ENCODE data around the gene CNTNAP2. TPM values are rescaled to one million over a fixed set of nuclear protein-coding genes. Genes with fewer than 3 reads are reported as not detected.

CNTNAP2 gene
- total and polyA plus RNA-seq, 7 experiments from 2014 or later = 0.02 to 0.48 (median 0.24) TPM; not detected in 2

DNA sequence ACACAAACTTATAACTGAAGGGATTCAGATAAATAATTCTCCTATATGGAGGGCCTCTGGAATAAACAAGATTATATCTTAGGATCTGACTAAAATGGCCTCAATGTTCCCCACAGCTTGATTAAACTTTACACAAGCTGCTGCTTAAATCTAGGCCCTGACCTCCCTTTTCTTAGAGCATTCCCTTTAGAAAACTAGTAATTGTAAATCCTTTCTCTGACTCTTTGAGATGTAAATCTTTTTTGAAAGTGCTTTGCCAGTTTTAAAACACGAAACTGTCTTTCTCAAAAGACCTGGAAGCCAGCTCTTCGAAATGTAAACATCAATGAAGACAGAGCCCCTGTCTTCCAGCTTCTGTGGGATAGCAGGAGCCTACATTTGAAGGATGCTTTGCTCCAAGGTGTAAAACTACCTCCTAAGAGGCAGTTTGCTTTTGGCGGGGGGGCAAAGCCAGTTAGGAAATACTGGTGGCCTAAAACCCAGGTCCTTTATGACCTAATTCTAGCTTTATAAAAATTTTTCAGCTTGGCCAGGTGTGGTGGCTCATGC is 758.7 kb downstream of the CNTNAP2 start:
- peaks cover 0 to 21% (median 5%) of the 10 kb centered on the region in 11 donors for H3K9me3 Mint-ChIP-seq
- H3K4me1 Mint-ChIP-seq = no peaks in the 10 kb centered on the region
- Histone ChIP-seq H3K36me3 (ENCODE audit: control insufficient read depth in 2 of 3, insufficient read depth in 3 of 3, low read length in 3 of 3) (no peaks in the 10 kb centered on the region), H3K27me3 (ENCODE audit: control insufficient read depth in 2 of 2, insufficient read depth in 2 of 2, low read length in 2 of 2) (no peaks in the 10 kb centered on the region), H3K27ac (ENCODE audit: low read depth, low read length) (no peak overlapping the region), H3K9me3 (ENCODE audit: control insufficient read depth in 2 of 3, low read length in 3 of 3) (no peaks in the 10 kb centered on the region), H3K4me1 (ENCODE audit: control insufficient read depth in 2 of 2, insufficient read depth in 2 of 2, low read length in 2 of 2) (no peaks in the 10 kb centered on the region), H3K4me3 (ENCODE audit: low read length) (no peak overlapping the region)
- no peak overlapping the region for H3K27ac Mint-ChIP-seq
- H3K4me3 Mint-ChIP-seq = no peak overlapping the region
- intact Hi-C loops (cut with micrococcal nuclease) = no loop called here
- ATAC-seq (no peak), DNase-seq (no peak)
- no peaks in the 10 kb centered on the region for H3K27me3 Mint-ChIP-seq
- ChIA-PET CTCF (no interaction called here), POLR2A (no interaction called here)
- no peaks in the 10 kb centered on the region for H3K36me3 Mint-ChIP-seq

DNA sequence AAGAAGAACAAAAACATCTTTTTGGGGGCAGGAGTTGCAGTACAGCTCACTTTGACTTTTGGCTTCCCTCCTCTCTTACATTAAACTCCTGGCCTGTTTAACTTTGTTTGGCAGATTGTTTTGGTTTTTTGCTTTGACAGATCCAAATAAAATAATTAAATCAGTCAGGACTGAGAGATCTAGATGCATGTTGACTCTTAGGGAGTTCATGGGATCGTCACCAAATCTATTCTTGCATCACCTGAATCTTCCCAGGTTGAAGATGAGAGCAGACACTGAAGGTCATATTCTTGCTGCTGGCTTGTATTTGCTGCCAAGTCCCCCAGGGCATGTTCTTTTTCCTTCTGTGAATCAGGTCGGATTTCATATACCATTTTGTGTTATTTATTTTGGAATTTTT is 759.4 kb downstream of the CNTNAP2 start:
- H3K9me3 Mint-ChIP-seq = peaks cover 0 to 20% (median 5%) of the 10 kb centered on the region in 11 donors
- Histone ChIP-seq H3K4me3 (ENCODE audit: low read length) (no peak overlapping the region), H3K27ac (ENCODE audit: low read depth, low read length) (no peak overlapping the region), H3K36me3 (ENCODE audit: control insufficient read depth in 2 of 3, insufficient read depth in 3 of 3, low read length in 3 of 3) (no peaks in the 10 kb centered on the region), H3K27me3 (ENCODE audit: control insufficient read depth in 2 of 2, insufficient read depth in 2 of 2, low read length in 2 of 2) (no peaks in the 10 kb centered on the region), H3K9me3 (ENCODE audit: control insufficient read depth in 2 of 3, low read length in 3 of 3) (no peaks in the 10 kb centered on the region), H3K4me1 (ENCODE audit: control insufficient read depth in 2 of 2, insufficient read depth in 2 of 2, low read length in 2 of 2) (no peaks in the 10 kb centered on the region)
- no peaks in the 10 kb centered on the region for H3K4me1 Mint-ChIP-seq
- intact Hi-C loops (cut with micrococcal nuclease) = no loop called here
- ATAC-seq (no peak), DNase-seq (no peak)
- POLR2A ChIA-PET = no interaction called here
- no peak overlapping the region for H3K27ac Mint-ChIP-seq
- CTCF ChIA-PET = no interaction called here
- H3K36me3 Mint-ChIP-seq = no peaks in the 10 kb centered on the region
- H3K4me3 Mint-ChIP-seq = no peak overlapping the region
- no peaks in the 10 kb centered on the region for H3K27me3 Mint-ChIP-seq

DNA sequence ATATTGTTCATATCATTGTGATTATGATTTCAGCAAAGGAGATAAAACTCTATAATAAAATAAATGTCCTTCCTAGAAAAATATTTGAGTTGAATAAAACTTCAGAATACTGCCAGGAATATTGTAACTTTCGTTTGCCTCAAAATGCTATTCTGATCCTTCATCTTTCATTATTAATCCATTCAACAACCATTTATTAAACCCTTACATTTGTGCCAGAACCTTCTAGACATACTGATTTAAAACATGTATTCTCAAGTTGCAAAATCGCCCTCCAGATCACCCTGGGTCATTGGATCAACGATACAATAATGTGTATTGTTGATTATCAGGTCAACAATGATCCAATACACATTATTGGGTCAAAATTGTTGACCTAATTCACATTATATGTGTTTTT is 759.8 kb downstream of the CNTNAP2 start:
- no peaks in the 10 kb centered on the region for H3K4me1 ChIP-seq (ENCODE audit: control insufficient read depth in 2 of 2, insufficient read depth in 2 of 2, low read length in 2 of 2)
- H3K27me3 Mint-ChIP-seq = no peaks in the 10 kb centered on the region
- intact Hi-C loops (cut with micrococcal nuclease) = no loop called here
- peaks cover 0 to 20% (median 5%) of the 10 kb centered on the region in 11 donors for H3K9me3 Mint-ChIP-seq
- ChIA-PET POLR2A (no interaction called here), CTCF (no interaction called here)
- DNase-seq (no peak), ATAC-seq (no peak)
- no peak overlapping the region for H3K4me3 ChIP-seq (ENCODE audit: low read length)
- H3K27ac Mint-ChIP-seq = no peak overlapping the region
- no peaks in the 10 kb centered on the region for H3K36me3 ChIP-seq (ENCODE audit: control insufficient read depth in 2 of 3, insufficient read depth in 3 of 3, low read length in 3 of 3)
- H3K27me3 ChIP-seq (ENCODE audit: control insufficient read depth in 2 of 2, insufficient read depth in 2 of 2, low read length in 2 of 2) = no peaks in the 10 kb centered on the region
- H3K4me3 Mint-ChIP-seq = no peak overlapping the region
- H3K4me1 Mint-ChIP-seq = no peaks in the 10 kb centered on the region
- H3K27ac ChIP-seq (ENCODE audit: low read depth, low read length) = no peak overlapping the region
- H3K9me3 ChIP-seq (ENCODE audit: control insufficient read depth in 2 of 3, low read length in 3 of 3) = no peaks in the 10 kb centered on the region
- H3K36me3 Mint-ChIP-seq = no peaks in the 10 kb centered on the region

DNA sequence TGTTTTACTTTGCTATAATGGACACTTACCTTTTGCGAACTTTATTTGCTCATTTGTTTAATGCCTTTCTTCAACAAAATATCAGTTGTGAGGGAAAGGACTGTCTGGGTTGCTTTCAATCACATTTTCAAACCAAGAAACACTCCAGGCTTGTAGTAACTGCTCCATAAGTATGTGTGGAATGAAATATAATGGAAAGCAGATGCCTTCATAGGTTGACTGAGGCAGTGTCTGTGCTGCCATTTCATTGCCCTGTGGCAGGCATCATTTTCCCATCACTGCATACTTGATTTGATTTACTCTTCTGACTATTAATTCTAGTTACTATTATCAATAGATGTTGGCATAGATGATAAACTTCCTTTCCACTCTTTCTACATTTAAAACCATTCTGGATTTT is 762.3 kb downstream of the CNTNAP2 start:
- DNase-seq (no peak), ATAC-seq (no peak)
- no peak overlapping the region for H3K27ac Mint-ChIP-seq
- intact Hi-C loops (cut with micrococcal nuclease) = no loop called here
- peaks cover 0 to 18% (median 5%) of the 10 kb centered on the region in 11 donors for H3K9me3 Mint-ChIP-seq
- no peaks in the 10 kb centered on the region for H3K36me3 Mint-ChIP-seq
- Histone ChIP-seq H3K9me3 (ENCODE audit: control insufficient read depth in 2 of 3, low read length in 3 of 3) (no peaks in the 10 kb centered on the region), H3K27me3 (ENCODE audit: control insufficient read depth in 2 of 2, insufficient read depth in 2 of 2, low read length in 2 of 2) (no peaks in the 10 kb centered on the region), H3K4me1 (ENCODE audit: control insufficient read depth in 2 of 2, insufficient read depth in 2 of 2, low read length in 2 of 2) (no peaks in the 10 kb centered on the region), H3K36me3 (ENCODE audit: control insufficient read depth in 2 of 3, insufficient read depth in 3 of 3, low read length in 3 of 3) (no peaks in the 10 kb centered on the region), H3K4me3 (ENCODE audit: low read length) (no peak overlapping the region), H3K27ac (ENCODE audit: low read depth, low read length) (no peak overlapping the region)
- H3K4me1 Mint-ChIP-seq = no peaks in the 10 kb centered on the region
- ChIA-PET POLR2A (no interaction called here), CTCF (no interaction called here)
- H3K4me3 Mint-ChIP-seq = no peak overlapping the region
- no peaks in the 10 kb centered on the region for H3K27me3 Mint-ChIP-seq

DNA sequence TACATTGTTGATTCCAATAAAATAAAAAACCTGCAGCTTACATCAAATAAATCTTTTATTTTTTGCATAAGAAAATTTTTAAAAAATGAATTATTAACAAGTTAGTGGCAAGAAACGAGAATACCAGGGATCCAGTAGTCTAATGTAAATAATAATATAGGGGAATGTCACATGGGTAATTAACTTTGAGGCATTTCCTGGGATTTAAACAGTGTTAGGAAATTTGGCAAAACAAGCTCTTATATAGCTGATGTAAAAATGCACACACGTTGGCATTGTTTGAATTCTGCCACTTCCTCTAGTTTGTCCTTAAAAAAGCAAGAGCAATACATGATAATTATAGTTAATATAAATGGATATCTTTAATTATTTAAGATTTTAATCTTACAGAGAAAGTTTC is 768.6 kb downstream of the CNTNAP2 start:
- CTCF ChIA-PET = no interaction called here

DNA sequence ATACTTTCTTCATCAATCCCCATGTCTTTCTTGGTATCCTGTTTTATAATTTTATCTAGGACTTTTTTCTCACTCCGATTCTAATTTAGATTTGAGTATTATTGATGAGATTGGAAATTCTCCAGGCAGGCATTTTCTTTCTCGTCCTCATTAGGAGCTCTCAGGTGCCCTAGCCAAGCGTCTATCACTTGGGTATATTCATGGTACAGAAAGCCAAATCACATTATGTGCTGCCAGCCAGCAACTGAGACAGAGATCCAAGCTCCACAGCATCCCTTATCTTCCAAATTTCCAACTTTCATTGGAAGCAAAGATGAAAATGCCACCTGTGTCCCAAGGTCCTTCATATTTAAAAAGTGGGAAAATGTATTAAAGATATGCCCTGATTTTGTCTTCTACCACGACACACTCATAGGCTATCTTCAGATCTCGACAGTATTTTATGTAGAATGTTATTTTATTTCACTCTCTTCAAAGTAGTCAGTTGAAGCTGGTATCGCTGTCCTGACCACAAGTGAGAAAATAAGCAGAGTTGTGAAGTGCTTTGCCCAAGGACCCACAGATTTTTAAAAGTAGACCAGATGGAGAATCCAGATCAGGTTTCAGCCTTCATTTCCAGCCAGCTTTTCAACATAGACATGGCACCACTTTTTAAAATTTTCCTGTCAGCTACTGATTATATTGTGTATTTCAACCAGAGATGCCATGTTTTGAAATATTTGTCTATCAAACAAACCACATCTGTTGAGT is 773.4 kb downstream of the CNTNAP2 start:
- DNase-seq (no peak), ATAC-seq (no peak)
- no peaks in the 10 kb centered on the region for H3K36me3 Mint-ChIP-seq
- Histone ChIP-seq H3K27ac (ENCODE audit: low read depth, low read length) (no peak overlapping the region), H3K4me3 (ENCODE audit: low read length) (no peak overlapping the region), H3K27me3 (ENCODE audit: control insufficient read depth in 2 of 2, insufficient read depth in 2 of 2, low read length in 2 of 2) (no peaks in the 10 kb centered on the region), H3K4me1 (ENCODE audit: control insufficient read depth in 2 of 2, insufficient read depth in 2 of 2, low read length in 2 of 2) (no peaks in the 10 kb centered on the region), H3K36me3 (ENCODE audit: control insufficient read depth in 2 of 3, insufficient read depth in 3 of 3, low read length in 3 of 3) (no peaks in the 10 kb centered on the region), H3K9me3 (ENCODE audit: control insufficient read depth in 2 of 3, low read length in 3 of 3) (no peaks in the 10 kb centered on the region)
- CTCF ChIA-PET = no interaction called here
- peaks cover 0 to 11% (median 2%) of the 10 kb centered on the region in 11 donors for H3K9me3 Mint-ChIP-seq
- H3K4me1 Mint-ChIP-seq = no peaks in the 10 kb centered on the region
- H3K27me3 Mint-ChIP-seq = no peaks in the 10 kb centered on the region
- H3K27ac Mint-ChIP-seq = no peak overlapping the region
- POLR2A ChIA-PET = no interaction called here
- intact Hi-C loops (cut with micrococcal nuclease) = no loop called here
- H3K4me3 Mint-ChIP-seq = no peak overlapping the region

More for the DNA sequence above, 768.6 kb downstream of the CNTNAP2 start:
- POLR2A ChIA-PET = no interaction called here
- ATAC-seq = no peak
- no peak for DNase-seq
- no peaks in the 10 kb centered on the region for H3K4me1 ChIP-seq (ENCODE audit: control insufficient read depth in 2 of 2, insufficient read depth in 2 of 2, low read length in 2 of 2)
- H3K36me3 ChIP-seq (ENCODE audit: control insufficient read depth in 2 of 3, insufficient read depth in 3 of 3, low read length in 3 of 3) = no peaks in the 10 kb centered on the region
- no peaks in the 10 kb centered on the region for H3K36me3 Mint-ChIP-seq
- no peak overlapping the region for H3K4me3 ChIP-seq (ENCODE audit: low read length)
- no peaks in the 10 kb centered on the region for H3K4me1 Mint-ChIP-seq
- no peaks in the 10 kb centered on the region for H3K9me3 ChIP-seq (ENCODE audit: control insufficient read depth in 2 of 3, low read length in 3 of 3)
- no peak overlapping the region for H3K27ac Mint-ChIP-seq
- no peak overlapping the region for H3K27ac ChIP-seq (ENCODE audit: low read depth, low read length)
- H3K27me3 Mint-ChIP-seq = no peaks in the 10 kb centered on the region
- no peaks in the 10 kb centered on the region for H3K27me3 ChIP-seq (ENCODE audit: control insufficient read depth in 2 of 2, insufficient read depth in 2 of 2, low read length in 2 of 2)
- intact Hi-C loops (cut with micrococcal nuclease) = no loop called here
- peaks cover 0 to 19% (median 4%) of the 10 kb centered on the region in 11 donors for H3K9me3 Mint-ChIP-seq
- no peak overlapping the region for H3K4me3 Mint-ChIP-seq

DNA sequence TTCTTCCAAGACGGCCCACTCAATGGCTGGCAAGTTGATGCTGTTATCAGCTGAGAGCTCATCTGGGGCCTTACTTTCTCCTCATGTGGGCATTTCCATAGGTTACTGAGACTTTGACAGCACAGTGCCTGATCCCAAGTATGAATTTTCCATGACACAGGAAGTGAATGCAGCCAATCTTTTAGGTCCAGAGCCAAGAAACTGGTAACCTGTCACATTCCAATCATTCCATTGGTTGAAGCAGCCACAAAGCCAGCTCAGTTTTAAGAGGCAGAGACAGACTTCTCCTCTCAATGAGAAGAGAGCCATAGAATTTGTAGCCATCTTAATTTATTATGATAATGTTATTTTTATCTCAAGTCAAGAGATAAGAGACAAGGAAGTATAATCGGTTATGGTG is 775.5 kb downstream of the CNTNAP2 start:
- no peak for ATAC-seq
- no peak overlapping the region for H3K4me3 Mint-ChIP-seq
- no peak for DNase-seq
- intact Hi-C loops (cut with micrococcal nuclease) = no loop called here
- no peaks in the 10 kb centered on the region for H3K4me1 Mint-ChIP-seq
- H3K4me3 ChIP-seq (ENCODE audit: low read length) = no peak overlapping the region
- POLR2A ChIA-PET = no interaction called here
- CTCF ChIA-PET = no interaction called here
- H3K9me3 Mint-ChIP-seq = peaks cover 0 to 12% (median 2%) of the 10 kb centered on the region in 11 donors
- no peaks in the 10 kb centered on the region for H3K36me3 Mint-ChIP-seq
- H3K27me3 Mint-ChIP-seq = no peaks in the 10 kb centered on the region
- no peak overlapping the region for H3K27ac Mint-ChIP-seq
- H3K36me3 ChIP-seq (ENCODE audit: control insufficient read depth in 2 of 3, insufficient read depth in 3 of 3, low read length in 3 of 3) = no peaks in the 10 kb centered on the region
- no peak overlapping the region for H3K27ac ChIP-seq (ENCODE audit: low read depth, low read length)
- no peaks in the 10 kb centered on the region for H3K27me3 ChIP-seq (ENCODE audit: control insufficient read depth in 2 of 2, insufficient read depth in 2 of 2, low read length in 2 of 2)
- no peaks in the 10 kb centered on the region for H3K4me1 ChIP-seq (ENCODE audit: control insufficient read depth in 2 of 2, insufficient read depth in 2 of 2, low read length in 2 of 2)
- H3K9me3 ChIP-seq (ENCODE audit: control insufficient read depth in 2 of 3, low read length in 3 of 3) = no peaks in the 10 kb centered on the region
